ENCODE data around the gene KCNC1. TPM values are rescaled to one million over a fixed set of nuclear protein-coding genes. Genes with fewer than 3 reads are reported as not detected.

The KCNC1 gene
- polyA plus RNA-seq, 1 of the 3 experiments (the other 2 are of a cell fraction), result 0.18 TPM

- Histone ChIP-seq H3K4me1 (ENCODE audit: control insufficient read depth in 1 of 2, insufficient read depth in 2 of 2, low read depth in 1 of 2, low read length in 1 of 2) (peaks cover 0 to 12% of the 10 kb centered on the region in 2 experiments; a peak in 2 of 4 replicates), H3K9me3 (no peaks in the 10 kb centered on the region), H3K79me2 (ENCODE audit: insufficient read depth) (no peaks in the 10 kb centered on the region), H4K20me1 (ENCODE audit: insufficient read depth) (no peaks in the 10 kb centered on the region), H3K4me3 (ENCODE audit: low read depth in 2 of 2, low read length in 1 of 2) (no peak overlapping the region), H3K9me2 (no peaks in the 10 kb centered on the region), H3F3A (replicated peaks; ENCODE audit: insufficient read depth) (no peaks in the 10 kb centered on the region), H3K9ac (no peak overlapping the region), H3K27me3 (ENCODE audit: insufficient read depth) (0 out of 2 replicates have a peak, but pooled peaks cover 7% of the 10 kb centered on the region), H2AFZ (ENCODE audit: low read depth) (no peak overlapping the region), H3K36me3 (replicated peaks in 1 of 2; ENCODE audit: control insufficient read depth in 1 of 2, insufficient read depth in 2 of 2, low read length in 1 of 2) (no peaks in the 10 kb centered on the region), H3K4me2 (no peak overlapping the region), H3K27ac (ENCODE audit: low read depth in 2 of 2, low read length in 1 of 2) (no peak overlapping the region)
- peak; percentile 72 for TF ChIP-seq RAD21 (IDR thresholded peaks at IDR 0.05; ENCODE audit: low read length)
- peak; percentile 78 for TF ChIP-seq SMC3 (IDR thresholded peaks at IDR 0.05; ENCODE audit: low read depth, low read length)
- no peak for TF ChIP-seq CHD2 (IDR thresholded peaks at IDR 0.05; ENCODE audit: low read length, partially characterized antibody)
- no peak for TF ChIP-seq GATA2 (CRISPR knock-in tag; IDR thresholded peaks at IDR 0.05)
- peak; percentile 64 for TF ChIP-seq CTCF (IDR thresholded peaks at IDR 0.05)
- peak; percentile 68 for DNase-seq
- POLR2A ChIA-PET, result no interaction called here
- CTCF ChIA-PET, result interaction anchor here (0.6 to 6.0 kb wide), 10 partner anchors 13 to 231 kb away, joined by 3 to 35 read pairs (median 4); no protein-coding TSS in a partner anchor
- WGBS (ENCODE audit: low lambda C conversion rate), result 64% methylated on average over 19 of the region's 23 CpGs
Observed at GRCh38 chr11:17760102-17761029, 25.8 kb downstream of the KCNC1 start.

- no peaks in the 10 kb centered on the region for H3F3A ChIP-seq (replicated peaks; ENCODE audit: insufficient read depth)
- no peak overlapping the region for H2AFZ ChIP-seq (ENCODE audit: low read depth)
- ChIA-PET POLR2A (no interaction called here), CTCF (interaction anchor here (4.7 to 6.0 kb wide), 2 partner anchors 32 to 215 kb away, joined by 28 to 35 read pairs; no protein-coding TSS in a partner anchor)
- no peaks in the 10 kb centered on the region for H3K9me3 ChIP-seq
- no peak overlapping the region for H3K27ac ChIP-seq (ENCODE audit: low read depth in 2 of 2, low read length in 1 of 2)
- H3K36me3 ChIP-seq (replicated peaks in 1 of 2; ENCODE audit: control insufficient read depth in 1 of 2, insufficient read depth in 2 of 2, low read length in 1 of 2), result no peaks in the 10 kb centered on the region
- no peaks in the 10 kb centered on the region for H3K9me2 ChIP-seq
- H3K4me1 ChIP-seq (ENCODE audit: control insufficient read depth in 1 of 2, insufficient read depth in 2 of 2, low read depth in 1 of 2, low read length in 1 of 2), result peaks cover 0 to 21% of the 10 kb centered on the region in 2 experiments; a peak in 2 of 4 replicates
- no peaks in the 10 kb centered on the region for H4K20me1 ChIP-seq (ENCODE audit: insufficient read depth)
- H3K9ac ChIP-seq, result no peak overlapping the region
- no peak for DNase-seq
- no peak overlapping the region for H3K4me3 ChIP-seq (ENCODE audit: low read depth in 2 of 2, low read length in 1 of 2)
- 78% methylated on average over 16 of the region's 17 CpGs for WGBS (ENCODE audit: low lambda C conversion rate)
- no peaks in the 10 kb centered on the region for H3K27me3 ChIP-seq (ENCODE audit: insufficient read depth)
- H3K79me2 ChIP-seq (ENCODE audit: insufficient read depth), result no peaks in the 10 kb centered on the region
- no peak overlapping the region for H3K4me2 ChIP-seq
- TF ChIP-seq EP300 (IDR thresholded peaks at IDR 0.05; ENCODE audit: borderline replicate concordance in 1 of 2, low read depth in 1 of 2, low read length in 1 of 2) (no peak), RXRA (IDR thresholded peaks at IDR 0.05; ENCODE audit: borderline replicate concordance, low read depth) (no peak), MAX (IDR thresholded peaks at IDR 0.05; ENCODE audit: low read depth) (no peak), POLR2AphosphoS5 (IDR thresholded peaks at IDR 0.05; ENCODE audit: low read depth, low read length) (no peak), GABPA (IDR thresholded peaks at IDR 0.05; ENCODE audit: low read depth) (no peak), GATA2 (CRISPR knock-in tag; IDR thresholded peaks at IDR 0.05) (no peak), CTCF (IDR thresholded peaks at IDR 0.05) (no peak), FOSL2 (IDR thresholded peaks at IDR 0.05; ENCODE audit: borderline replicate concordance, low read depth) (no peak), YY1 (IDR thresholded peaks at IDR 0.05; ENCODE audit: low read depth) (no peak), TCF12 (IDR thresholded peaks at IDR 0.05) (no peak), IRF3 (IDR thresholded peaks at IDR 0.05; ENCODE audit: low read depth, low read length) (no peak), SMC3 (IDR thresholded peaks at IDR 0.05; ENCODE audit: low read depth, low read length) (no peak), USF2 (IDR thresholded peaks at IDR 0.05; ENCODE audit: borderline replicate concordance, low read depth, low read length) (no peak)
Observed at GRCh38 chr11:17762309-17762974, 27.9 kb downstream of the KCNC1 start.

Data from SK-N-SH (cell line).